Endothelial cell of umbilical vein (primary cell): ENCODE measurements around the gene NDUFS5. TPM values are rescaled to one million over a fixed set of nuclear protein-coding genes. Genes with fewer than 3 reads are reported as not detected.

Experiments used
- BruUV-seq: library from RNA; stranded (reverse); fragments of 400-500 nt; replicated peaks from 2 replicates; lab custom pipeline; 2021; lab: Mats Ljungman, UMichigan
- CTCF ChIA-PET: fragments of 300-600, 350-600 bp; sonication (Branson Sonifier 250); formaldehyde crosslinking; loops from one replicate; lab custom pipeline; 2021; ENCODE audit warnings: antibody characterized with exemption, inconsistent platforms; lab: Charles Lee
- POLR2A ChIA-PET: fragments of 300-600, 350-600 bp; sonication (Branson Sonifier 250); formaldehyde crosslinking; loops from one replicate; lab custom pipeline; 2021; ENCODE audit warnings: antibody characterized with exemption, inconsistent platforms; lab: Charles Lee
- DNase-seq: peaks from one replicate; pipeline ENCODE4 v3.0.0-alpha.2; 2011; ENCODE audit warnings: low read depth, low spot score
- FAIRE-seq: peaks from 2 replicates; lab custom pipeline; 2011; peaks lifted over from hg19 to GRCh38; lab: Jason Lieb, UNC
- H2AFZ ChIP-seq: 2 replicates; pipeline ENCODE4 v1.6.0; 2012; ENCODE audit warnings: low read depth, low read length, control low read depth, inconsistent platforms
- H3K27ac ChIP-seq: 2 replicates; pipeline ENCODE4 v1.5.1; 2011; ENCODE audit warnings: low read depth, mild to moderate bottlenecking, control low read depth, low read length, moderate library complexity; ENCODE audit not compliant: insufficient read depth
- H3K27me3 ChIP-seq, 2 experiments: 2 replicates each; pipeline versions ENCODE4 v1.6.0 to v1.6.1; 2011; ENCODE audit warnings: low read length in 2 of 2, mixed read lengths in 1 of 2; ENCODE audit not compliant: control insufficient read depth in 2 of 2, insufficient read depth in 2 of 2
- H3K36me3 ChIP-seq, 2 experiments: 2 replicates in 1 of 2; 3 replicates in 1 of 2; pipeline ENCODE4 v1.5.1; 2011; ENCODE audit warnings: low read length in 2 of 2, mild to moderate bottlenecking in 1 of 2, moderate library complexity in 1 of 2; ENCODE audit not compliant: control insufficient read depth in 2 of 2, insufficient read depth in 2 of 2; ENCODE audit errors: extremely low read depth in 1 of 2
- H3K4me1 ChIP-seq: 3 replicates; pipeline ENCODE4 v1.5.1; 2011; ENCODE audit warnings: mild to moderate bottlenecking, low read length; ENCODE audit not compliant: control insufficient read depth, insufficient read depth; ENCODE audit errors: extremely low read depth
- H3K4me2 ChIP-seq: 2 replicates; pipeline ENCODE4 v1.6.1; 2011; ENCODE audit warnings: low read length, control low read depth, mixed read lengths; ENCODE audit not compliant: insufficient read depth
- H3K4me3 ChIP-seq, 3 experiments: fragments of 200-600 bp in 1 of 3; sonication (generic), shearing (Covaris generic) in 1 of 3; replicated peaks in 1 of 3; 2 replicates each; pipeline ENCODE4 v1.5.1; 2011 to 2016; ENCODE audit warnings: control low read depth in 3 of 3, low read length in 3 of 3, mild to moderate bottlenecking in 2 of 3, inconsistent platforms in 1 of 3, low read depth in 1 of 3, moderate library complexity in 1 of 3; ENCODE audit not compliant: insufficient read depth in 1 of 3
- H3K79me2 ChIP-seq: 2 replicates; pipeline ENCODE4 v1.6.0; 2012; ENCODE audit warnings: low read length, inconsistent platforms; ENCODE audit not compliant: control insufficient read depth, insufficient read depth
- H3K9ac ChIP-seq: replicated peaks from 2 replicates; pipeline ENCODE3; 2011; ENCODE audit warnings: low read length, control low read depth; ENCODE audit not compliant: insufficient read depth; ENCODE audit errors: extremely low read depth
- H3K9me1 ChIP-seq: replicated peaks from 3 replicates; pipeline ENCODE4 v1.6.0; 2011; ENCODE audit warnings: mild to moderate bottlenecking, low read length; ENCODE audit not compliant: control insufficient read depth, insufficient read depth; ENCODE audit errors: extremely low read depth
- H3K9me3 ChIP-seq: replicated peaks from 2 replicates; pipeline ENCODE4 v1.5.1; 2012; ENCODE audit warnings: low read length, inconsistent platforms; ENCODE audit not compliant: control insufficient read depth, insufficient read depth
- H4K20me1 ChIP-seq: replicated peaks from 2 replicates; pipeline ENCODE3; 2011; ENCODE audit warnings: mild to moderate bottlenecking, low read length; ENCODE audit not compliant: control insufficient read depth, insufficient read depth; ENCODE audit errors: extremely low read depth
- CTCF ChIP-seq, 2 donors: IDR thresholded peaks; 1 replicate in 1 of 2; 2 replicates in 1 of 2; pipeline ENCODE4 v1.5.1; 2011; ENCODE audit warnings: low read length in 2 of 2, mild to moderate bottlenecking in 2 of 2, moderate library complexity in 2 of 2, control low read depth in 1 of 2, inconsistent platforms in 1 of 2, low read depth in 1 of 2; ENCODE audit not compliant: insufficient read depth in 1 of 2; ENCODE audit errors: extremely low read depth in 1 of 2
- EZH2 ChIP-seq: IDR thresholded peaks from 2 replicates; pipeline ENCODE4 v1.6.1; 2012; ENCODE audit warnings: borderline replicate concordance, low read depth, mild to moderate bottlenecking, moderate library complexity, low read length, inconsistent platforms; ENCODE audit not compliant: severe bottlenecking
- FOS ChIP-seq: IDR thresholded peaks from 2 replicates; pipeline ENCODE4 v1.6.1; 2011; ENCODE audit warnings: mild to moderate bottlenecking, low read length, moderate library complexity, borderline replicate concordance; ENCODE audit not compliant: insufficient read depth
- GATA2 ChIP-seq: IDR thresholded peaks from 2 replicates; pipeline ENCODE4 v1.7.0; 2011; ENCODE audit warnings: low read depth, mild to moderate bottlenecking, moderate library complexity, mixed read lengths, low read length; ENCODE audit not compliant: insufficient read length, insufficient read depth
- JUN ChIP-seq: IDR thresholded peaks from 2 replicates; pipeline ENCODE4 v1.6.1; 2011; ENCODE audit warnings: borderline replicate concordance, low read depth; ENCODE audit not compliant: insufficient read length, insufficient read depth
- MYC ChIP-seq: IDR thresholded peaks from one replicate; pipeline ENCODE4 v1.6.1; 2011; ENCODE audit warnings: mild to moderate bottlenecking, low read depth, low read length
- POLR2A ChIP-seq: IDR thresholded peaks from 2 replicates; pipeline ENCODE4 v1.6.1; 2012; ENCODE audit warnings: low read depth, mild to moderate bottlenecking, control low read depth, low read length
- POLR2AphosphoS5 ChIP-seq: IDR thresholded peaks from 2 replicates; pipeline ENCODE4 v1.6.1; 2012; ENCODE audit warnings: low read depth, mild to moderate bottlenecking, control low read depth, low read length, moderate library complexity; ENCODE audit not compliant: insufficient read depth
- dilution Hi-C: fragments of 300-500 bp; cut with MboI; formaldehyde crosslinking; loops from one replicate; pipeline ENCODE4 v1.15.0; 2019; ENCODE audit warnings: low sequenced_read_pairs; ENCODE audit not compliant: extremely low pct_ligation_motif_present
- intact Hi-C: fragments of 100-400 bp; cut with micrococcal nuclease; formaldehyde crosslinking; loops from one replicate; pipeline ENCODE4 v1.10.0; 2022
- polyA plus RNA-seq, 4 experiments: library from polyadenylated mRNA; depleted of rRNA in 3 of 4; stranded (reverse) in 3 of 4; unstranded in 1 of 4; fragments of >200 nt; gene quantifications; 2 replicates each; pipeline versions ENCODE4 v1.2.1 to v1.2.3, GENCODE V29; 2011 to 2012; ENCODE audit warnings: missing spikeins in 1 of 4
- total RNA-seq: library from RNA; stranded (reverse); gene quantifications from 2 replicates; pipeline ENCODE4 v1.2.3, GENCODE V29; 2021
- TF ChIP-seq, protein P1 (sequence below): IDR thresholded peaks from 2 replicates; pipeline ENCODE4 v1.6.1; 2011; ENCODE audit not compliant: insufficient read depth, insufficient read length

The NDUFS5 gene
- total and polyA plus RNA-seq, 2 donors (not counting 3 experiments of a cell fraction or from before 2014, with no cell fraction given): 327 to 710 TPM

DNA sequence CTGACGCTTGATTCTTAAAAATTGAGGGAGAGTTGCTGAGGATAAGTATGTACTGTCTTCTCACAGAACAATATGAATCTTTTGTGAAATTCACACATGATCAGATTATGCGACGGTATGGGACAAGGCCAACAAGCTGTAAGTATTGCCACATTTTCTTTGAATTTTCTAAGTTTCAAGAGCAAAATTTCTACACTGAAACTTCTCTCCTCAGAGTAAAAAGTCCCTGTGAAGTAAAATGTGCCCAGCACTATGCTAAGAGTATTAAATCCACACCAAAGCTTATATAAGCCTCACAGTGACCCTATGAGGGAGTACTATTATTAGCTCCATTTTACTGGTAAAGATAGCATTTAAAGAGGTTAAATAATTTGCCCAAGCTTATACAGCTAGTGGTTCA, 22.9 kb upstream of the NDUFS5 start:
- peaks cover 14% of the 10 kb centered on the region for H3K79me2 ChIP-seq
- TF ChIP-seq POLR2A (no peak), CTCF (IDR thresholded peaks at IDR 0.05; ENCODE audit: extremely low read depth in 1 of 2, insufficient read depth in 1 of 2, low read depth in 1 of 2, low read length in 2 of 2) (no peak), JUN (no peak), GATA2 (no peak), FOS (no peak), POLR2AphosphoS5 (no peak), EZH2 (no peak), MYC (no peak)
- TF ChIP-seq, protein P1, sequence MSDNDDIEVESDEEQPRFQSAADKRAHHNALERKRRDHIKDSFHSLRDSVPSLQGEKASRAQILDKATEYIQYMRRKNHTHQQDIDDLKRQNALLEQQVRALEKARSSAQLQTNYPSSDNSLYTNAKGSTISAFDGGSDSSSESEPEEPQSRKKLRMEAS: no peak
- peaks cover 4% of the 10 kb centered on the region for H4K20me1 ChIP-seq
- H3K36me3 ChIP-seq: peaks cover 28 to 32% of the 10 kb centered on the region in 2 experiments
- CTCF ChIA-PET: interaction anchor here (0.7 to 1.1 kb wide), 2 partner anchors 89 to 536 kb away, joined by 3 read pairs; no protein-coding TSS in a partner anchor
- H3K9ac ChIP-seq: no peak overlapping the region
- intact Hi-C loops: no loop called here
- no peaks in the 10 kb centered on the region for H3K27me3 ChIP-seq
- dilution Hi-C loops: no loop called here
- H3K27ac ChIP-seq: no peak overlapping the region
- FAIRE-seq: no peak
- no peak overlapping the region for H2AFZ ChIP-seq
- no peak for DNase-seq
- no peaks in the 10 kb centered on the region for H3K9me3 ChIP-seq
- no TSS peak for BruUV-seq
- no peak overlapping the region for H3K4me3 ChIP-seq
- H3K9me1 ChIP-seq: no peaks in the 10 kb centered on the region
- POLR2A ChIA-PET: no interaction called here
- H3K4me1 ChIP-seq: no peaks in the 10 kb centered on the region
- H3K4me2 ChIP-seq: no peak overlapping the region
